GM23338 (cell line): ENCODE results near the gene SPEF1. TPM values are rescaled to one million over a fixed set of nuclear protein-coding genes. Genes with fewer than 3 reads are reported as not detected.

Source experiments
- ATAC-seq: fragments of 200-7000 bp; cut with Tn5 transposase; 3 replicates; pipeline ENCODE4 v1.9.1; 2020
- DNase-seq: peaks from one replicate; pipeline ENCODE4 v3.0.0-alpha.2; 2015; ENCODE audit warnings: low spot score
- H2AFZ ChIP-seq: fragments of 200-600 bp; sonication (generic); 2 replicates; pipeline ENCODE4 v1.8.0; 2016; ENCODE audit warnings: antibody characterized with exemption, mild to moderate bottlenecking, moderate library complexity
- H3F3A ChIP-seq: fragments of 200-600 bp; sonication (generic); replicated peaks from 2 replicates; pipeline ENCODE4 v1.8.0; 2017; ENCODE audit warnings: antibody characterized with exemption, mixed run types, low read depth
- H3K27ac ChIP-seq: fragments of 200-600 bp; sonication (generic); 2 replicates; pipeline ENCODE4 v1.6.1; 2016; ENCODE audit warnings: low read depth
- H3K27me3 ChIP-seq: fragments of 200-600 bp; sonication (generic); 2 replicates; pipeline ENCODE4 v1.8.0; 2016; ENCODE audit warnings: mild to moderate bottlenecking, mixed run types, moderate library complexity; ENCODE audit not compliant: insufficient read depth
- H3K36me3 ChIP-seq: fragments of 200-600 bp; sonication (generic); 2 replicates; pipeline ENCODE4 v1.8.0; 2016; ENCODE audit warnings: mild to moderate bottlenecking; ENCODE audit not compliant: insufficient read depth
- H3K4me1 ChIP-seq: fragments of 200-600 bp; sonication (generic); 2 replicates; pipeline ENCODE4 v1.8.0; 2016; ENCODE audit warnings: mild to moderate bottlenecking, moderate library complexity; ENCODE audit not compliant: insufficient read depth
- H3K4me2 ChIP-seq: fragments of 200-600 bp; sonication (generic); 2 replicates; pipeline ENCODE4 v1.7.1; 2017; ENCODE audit warnings: mixed run types
- H3K4me3 ChIP-seq: fragments of 200-600 bp; sonication (generic); 2 replicates; pipeline ENCODE4 v1.6.1; 2016; ENCODE audit warnings: mixed run types
- H3K79me2 ChIP-seq: fragments of 200-600 bp; sonication (generic); replicated peaks from 2 replicates; pipeline ENCODE4 v1.8.0; 2017; ENCODE audit warnings: mild to moderate bottlenecking; ENCODE audit not compliant: insufficient read depth
- H3K9me2 ChIP-seq: fragments of 200-600 bp; sonication (generic); 2 replicates; pipeline ENCODE4 v1.8.0; 2017; ENCODE audit not compliant: insufficient read depth
- H4K20me1 ChIP-seq: fragments of 200-600 bp; sonication (generic); replicated peaks from 2 replicates; pipeline ENCODE4 v1.8.0; 2017; ENCODE audit warnings: mild to moderate bottlenecking; ENCODE audit not compliant: insufficient read depth
- H3K27ac Mint-ChIP-seq: 2 replicates; pipeline ENCODE4 v1.8.0; 2020; ENCODE audit warnings: inconsistent platforms, mild to moderate bottlenecking, moderate library complexity, mixed read lengths
- H3K27me3 Mint-ChIP-seq: 3 replicates; pipeline ENCODE4 v1.8.0; 2022; ENCODE audit warnings: low read depth, mild to moderate bottlenecking, moderate library complexity, mixed read lengths, inconsistent platforms; ENCODE audit not compliant: insufficient read depth, poor library complexity
- H3K36me3 Mint-ChIP-seq: 3 replicates; pipeline ENCODE4 v1.8.0; 2021; ENCODE audit warnings: low read depth, mild to moderate bottlenecking, inconsistent platforms, moderate library complexity, mixed read lengths
- H3K4me1 Mint-ChIP-seq: 3 replicates; pipeline ENCODE4 v1.8.0; 2020; ENCODE audit warnings: mild to moderate bottlenecking, inconsistent platforms, mixed read lengths
- H3K4me3 Mint-ChIP-seq: 3 replicates; pipeline ENCODE4 v1.8.0; 2021; ENCODE audit warnings: moderate library complexity, mild to moderate bottlenecking, inconsistent platforms, mixed read lengths
- H3K9me3 Mint-ChIP-seq: 3 replicates; pipeline ENCODE4 v1.8.0; 2020; ENCODE audit warnings: moderate library complexity, mild to moderate bottlenecking, inconsistent platforms, mixed read lengths
- ETS1 ChIP-seq: IDR thresholded peaks from 2 replicates; pipeline ENCODE4 v1.6.1; 2016; ENCODE audit warnings: antibody characterized with exemption
- EZH2phosphoT487 ChIP-seq: fragments of 200-600 bp; sonication (generic); IDR thresholded peaks from one replicate; pipeline ENCODE4 v1.8.1; 2018; ENCODE audit warnings: antibody characterized with exemption; ENCODE audit not compliant: unreplicated experiment
- JUNB ChIP-seq: IDR thresholded peaks from one replicate; pipeline ENCODE4 v1.6.1; 2016; ENCODE audit warnings: antibody characterized with exemption; ENCODE audit not compliant: unreplicated experiment
- NANOG ChIP-seq: IDR thresholded peaks from 2 replicates; pipeline ENCODE4 v1.6.1; 2016; ENCODE audit warnings: antibody characterized with exemption, borderline replicate concordance
- POLR2AphosphoS5 ChIP-seq: IDR thresholded peaks from 2 replicates; pipeline ENCODE4 v1.6.1; 2016; ENCODE audit warnings: antibody characterized with exemption, low read depth
- STAT1 ChIP-seq: IDR thresholded peaks from one replicate; pipeline ENCODE4 v1.6.1; 2016; ENCODE audit warnings: antibody characterized with exemption; ENCODE audit not compliant: unreplicated experiment
- ZNF114 ChIP-seq: fragments of 250-450 bp; sonication (Bioruptor Pico); IDR thresholded peaks from 2 replicates; pipeline ENCODE4 v1.5.0; 2020; ENCODE audit warnings: mild to moderate bottlenecking, moderate library complexity
- ZNF331 ChIP-seq: fragments of 250-450 bp; sonication (Bioruptor Pico); IDR thresholded peaks from 2 replicates; pipeline ENCODE4 v1.5.0; 2020; ENCODE audit warnings: low read depth, mild to moderate bottlenecking, moderate library complexity
- ZNF462 ChIP-seq: fragments of 250-450 bp; sonication (Bioruptor Pico); IDR thresholded peaks from 2 replicates; pipeline ENCODE4 v1.5.0; 2020; ENCODE audit warnings: mild to moderate bottlenecking, moderate library complexity
- polyA plus RNA-seq: library from polyadenylated mRNA; unstranded; fragments of >200 nt; fragmentation: Nextera tagmentation; extraction: Ambion mirVana; gene quantifications from 2 replicates; pipeline ENCODE4 v1.2.1, GENCODE V29; 2016
- total RNA-seq: library from RNA; depleted of rRNA; stranded (reverse); fragments of >200 nt; shearing (Covaris generic); gene quantifications from 2 replicates; pipeline ENCODE4 v1.2.3, GENCODE V29; 2014

The SPEF1 gene
- total and polyA plus RNA-seq, 2 experiments from 2014 or later, result 0.68 to 0.69 TPM

DNA sequence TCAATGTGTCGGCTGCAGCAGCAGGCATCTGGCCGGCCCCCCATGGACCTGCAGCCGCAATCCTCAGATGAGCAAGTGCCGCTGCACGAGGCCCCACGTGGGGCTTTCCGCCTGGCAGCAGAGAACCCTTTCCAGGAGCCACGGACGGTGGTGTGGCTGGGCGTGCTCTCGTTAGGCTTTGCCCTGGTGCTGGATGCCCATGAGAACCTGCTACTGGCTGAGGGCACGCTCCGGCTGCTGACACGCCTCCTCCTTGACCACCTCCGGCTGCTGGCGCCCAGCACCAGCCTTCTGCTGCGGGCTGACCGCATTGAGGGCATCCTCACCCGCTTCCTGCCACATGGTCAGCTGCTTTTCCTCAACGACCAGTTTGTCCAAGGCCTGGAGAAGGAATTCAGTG is 42.6 kb upstream of the SPEF1 start (continued):
- TF ChIP-seq ZNF462 (CRISPR knock-in tag) (no peak), ZNF331 (no peak), POLR2AphosphoS5 (no peak), ZNF114 (no peak), EZH2phosphoT487 (no peak), JUNB (no peak), ETS1 (no peak), NANOG (no peak), STAT1 (no peak)

GRCh38 chr20:3821996-3822395 is 40.7 kb upstream of the SPEF1 start:
- H3K27ac ChIP-seq, result no peak overlapping the region
- H3K27ac Mint-ChIP-seq, result no peak overlapping the region
- DNase-seq (no peak), ATAC-seq (no peak)
- H3K36me3 ChIP-seq, result no peaks in the 10 kb centered on the region
- no peak overlapping the region for H3K4me3 ChIP-seq
- H3K27me3 ChIP-seq, result no peaks in the 10 kb centered on the region
- no peak overlapping the region for H2AFZ ChIP-seq
- H3K79me2 ChIP-seq, result no peaks in the 10 kb centered on the region
- no peaks in the 10 kb centered on the region for H4K20me1 ChIP-seq
- H3K4me1 ChIP-seq, result peaks cover 4% of the 10 kb centered on the region; the same call in 1 of the 2 replicates
- H3K4me2 ChIP-seq, result no peak overlapping the region
- no peaks in the 10 kb centered on the region; the same call in 1 of the 3 replicates for H3K36me3 Mint-ChIP-seq
- no peaks in the 10 kb centered on the region for H3K9me2 ChIP-seq
- H3K9me3 Mint-ChIP-seq, result no peaks in the 10 kb centered on the region
- peak overlapping the region; percentile 87 for H3K4me3 Mint-ChIP-seq
- peaks cover 4% of the 10 kb centered on the region; the same call in 1 of the 2 replicates for H3F3A ChIP-seq
- peaks cover 5% of the 10 kb centered on the region for H3K27me3 Mint-ChIP-seq
- H3K4me1 Mint-ChIP-seq, result peaks cover 9% of the 10 kb centered on the region
- no peak for TF ChIP-seq ZNF462 (CRISPR knock-in tag)
- no peak for TF ChIP-seq NANOG
